ENCODE data around the gene SGPP2.

- TF ChIP-seq CTCF (IDR thresholded peaks at IDR 0.05) (no peak), POLR2A (IDR thresholded peaks at IDR 0.05) (no peak)
These were observed 15.3 kb downstream of the SGPP2 start for GRCh38 chr2:222439692-222440091.

Measured in adrenal gland (tissue), 5 donors.